ENCODE data around the gene TMCO1.

- no peak for TF ChIP-seq CTCF (IDR thresholded peaks at IDR 0.05)
- no peak for TF ChIP-seq YY1 (IDR thresholded peaks at IDR 0.05; ENCODE audit: low read depth)
- TF ChIP-seq POLR2AphosphoS5 (IDR thresholded peaks at IDR 0.05; ENCODE audit: low read depth, low read length), result no peak
- no peak for TF ChIP-seq EP300 (IDR thresholded peaks at IDR 0.05; ENCODE audit: borderline replicate concordance in 1 of 2, low read depth in 1 of 2, low read length in 1 of 2)
- TF ChIP-seq MAX (IDR thresholded peaks at IDR 0.05; ENCODE audit: low read depth), result no peak
- no peak for TF ChIP-seq FOSL2 (IDR thresholded peaks at IDR 0.05; ENCODE audit: borderline replicate concordance, low read depth)
- no peak for TF ChIP-seq JUND (IDR thresholded peaks at IDR 0.05)
Observed at GRCh38 chr1:165772739-165773138, 4.1 kb upstream of the TMCO1 start.

All from SK-N-SH (cell line).